Embryonic facial prominence (tissue), 1 donor: ENCODE results near the gene FAM25A.

ENCODE experiments used
- DNase-seq: peaks from one replicate; pipeline ENCODE4 v3.0.0-alpha.2; 2016; ENCODE audit errors: extremely low spot score

The FAM25A gene

GRCh38 chr10:87064651-87065050 lies 44.6 kb downstream of the FAM25A start:
- no peak for DNase-seq

- no peak for DNase-seq
Observed at GRCh38 chr10:87066178-87066577, 46.1 kb downstream of the FAM25A start.

- DNase-seq, result no peak
Observed at GRCh38 chr10:87066865-87067264, 46.8 kb downstream of the FAM25A start.

- no peak for DNase-seq
Observed at GRCh38 chr10:87068281-87068680, 48.2 kb downstream of the FAM25A start.

- DNase-seq, result no peak
Observed at GRCh38 chr10:87072449-87072848, 52.4 kb downstream of the FAM25A start.
